Aorta (tissue), 5 donors: ENCODE data around the gene FHAD1. TPM values are rescaled to one million over a fixed set of nuclear protein-coding genes. Genes with fewer than 3 reads are reported as not detected.

Source experiments
- ATAC-seq: fragments of 200-7000 bp; cut with Tn5 transposase; one replicate; pipeline ENCODE4 v1.9.1; 2022; ENCODE audit warnings: moderate library complexity; ENCODE audit not compliant: low FRiP score
- DNase-seq, 2 donors: peaks; one replicate each; pipeline ENCODE4 v3.0.0-alpha.2; 2020
- H3K27ac ChIP-seq, 2 donors: one replicate each; pipeline ENCODE4 v1.5.1; 2013; ENCODE audit warnings: low read length in 2 of 2, mild to moderate bottlenecking in 2 of 2, moderate library complexity in 2 of 2, control low read depth in 1 of 2, inconsistent platforms in 1 of 2, low read depth in 1 of 2
- H3K27me3 ChIP-seq, 2 donors: one replicate each; pipeline ENCODE4 v1.6.1; 2013; ENCODE audit warnings: control low read depth in 1 of 2, low read length in 1 of 2, mild to moderate bottlenecking in 1 of 2, moderate library complexity in 1 of 2; ENCODE audit not compliant: insufficient read depth in 2 of 2, control insufficient read depth in 1 of 2
- H3K36me3 ChIP-seq, 2 donors: one replicate each; pipeline ENCODE4 v1.6.1; 2013; ENCODE audit warnings: control low read depth in 1 of 2, low read length in 1 of 2, mild to moderate bottlenecking in 1 of 2; ENCODE audit not compliant: insufficient read depth in 2 of 2, control insufficient read depth in 1 of 2
- H3K4me1 ChIP-seq, 2 donors: one replicate each; pipeline ENCODE4 v1.6.1; 2013; ENCODE audit warnings: low read length in 2 of 2, control low read depth in 1 of 2, mild to moderate bottlenecking in 1 of 2, moderate library complexity in 1 of 2; ENCODE audit not compliant: insufficient read depth in 2 of 2, control insufficient read depth in 1 of 2
- H3K4me3 ChIP-seq, 2 donors: one replicate each; pipeline ENCODE4 v1.5.1; 2013; ENCODE audit warnings: low read length in 2 of 2, control low read depth in 1 of 2, mild to moderate bottlenecking in 1 of 2
- H3K9me3 ChIP-seq: one replicate; pipeline ENCODE4 v1.6.1; 2013; ENCODE audit warnings: mild to moderate bottlenecking, low read length; ENCODE audit not compliant: control insufficient read depth
- WGBS, 2 donors: extraction: QIAGEN DNeasy Blood & Tissue Kit; methylation state at CpG; one replicate each; pipeline ENCODE4 v1.1.7; 2013; 5-methylcytosine and 5-hydroxymethylcytosine counted together
- intact Hi-C, 2 donors: fragments of 100-400 bp; cut with DNase I; formaldehyde crosslinking; loops; one replicate each; pipeline versions ENCODE4 v1.14.2 to v1.15.0; 2022
- polyA plus RNA-seq, 2 donors: library from polyadenylated mRNA; stranded (reverse); fragments of 200-250 nt; gene quantifications; one replicate each; pipeline ENCODE4 v1.2.3, GENCODE V29; 2013
- total RNA-seq, 2 donors: library from RNA; stranded (reverse); fragmentation: NEBNext Ultra II Directional; extraction: Animal tissue kit (Norgen Biotek cat#: 25700); gene quantifications; one replicate each; pipeline ENCODE4 v1.2.1, GENCODE V29; 2021
- donor health status: healthy with polysubstance abuse.
- donor health status: Bipolar disorder and iron deficiency.
- donor health status: DM: no; HTN: no; CAD: no.
- donor health status: DM: no; HTN: no; CAD: no.
- donor health status: DM: yes; HTN: yes; CAD: no.

The FHAD1 gene
- total and polyA plus RNA-seq, 4 donors = 0.03 to 2.7 (median 0.32) TPM; not detected in 1

DNA sequence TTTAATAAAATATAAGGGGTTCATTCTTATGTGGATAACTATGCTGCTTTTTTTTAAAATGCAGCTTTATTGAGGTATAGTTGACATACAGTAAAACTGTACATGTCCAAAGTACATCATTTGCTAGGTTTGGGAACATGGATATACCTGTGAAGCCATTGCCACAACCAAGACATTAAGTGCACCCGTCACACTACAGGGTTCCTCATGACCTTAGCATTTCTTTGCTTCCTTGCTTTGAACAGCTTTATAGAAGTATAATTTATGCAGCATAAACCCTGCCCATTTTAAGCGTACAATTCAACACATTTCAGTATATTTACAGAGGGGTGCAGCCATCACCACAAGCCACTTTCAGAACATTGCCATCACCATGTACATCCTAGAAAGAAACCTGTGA, 26.3 kb downstream of the FHAD1 start:
- Histone ChIP-seq H3K4me3 (no peak overlapping the region), H3K36me3 (no peaks in the 10 kb centered on the region), H3K9me3 (no peaks in the 10 kb centered on the region), H3K27me3 (no peaks in the 10 kb centered on the region), H3K4me1 (no peaks in the 10 kb centered on the region), H3K27ac (no peak overlapping the region)
- 81 to 84% methylated on average over 2 of the region's 2 CpGs for WGBS, 2 donors
- no peak for ATAC-seq
- no peak for DNase-seq
- intact Hi-C loops = loop anchor here (2.0 to 5.0 kb wide), 3 partner anchors 120 to 144 kb away; partner anchors contain the start of gene TMEM51 (in 2 of the 2)

DNA sequence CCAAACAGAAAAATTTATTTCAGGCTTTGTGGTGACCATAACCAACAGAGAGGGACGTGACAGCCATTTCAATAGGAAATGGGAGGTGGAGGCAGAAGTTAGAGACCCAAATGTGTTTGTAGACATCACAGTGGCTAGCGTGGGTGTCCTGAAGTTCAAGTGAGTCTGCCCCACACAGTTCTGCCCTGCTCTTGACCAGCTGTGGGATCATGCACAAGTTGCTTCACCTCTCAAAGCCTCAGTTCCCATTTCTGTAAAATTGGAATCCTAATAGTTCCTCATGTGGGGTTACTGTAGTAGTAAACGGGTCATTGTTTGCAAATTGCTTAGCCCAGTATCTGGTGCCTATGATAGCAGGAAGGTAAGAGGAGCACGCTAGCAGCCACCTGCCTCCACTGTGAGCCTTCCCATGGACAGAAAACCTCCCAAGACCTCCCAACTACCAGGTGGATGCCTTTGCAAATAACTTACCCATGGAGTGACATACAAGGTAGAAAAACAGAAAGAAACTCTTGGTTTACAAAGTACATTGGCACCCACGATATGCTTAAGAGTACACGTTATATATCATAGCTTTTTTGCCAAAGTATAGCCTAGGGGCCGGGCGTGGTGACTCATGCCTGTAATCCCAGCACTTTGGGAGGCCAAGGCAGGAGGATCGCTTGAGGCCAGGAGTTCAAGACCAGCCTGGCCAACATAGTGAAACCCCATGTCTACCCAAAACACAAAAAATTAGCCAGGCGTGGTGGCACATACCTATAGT, 29.1 kb downstream of the FHAD1 start:
- intact Hi-C loops = no loop called here
- Histone ChIP-seq H3K27ac (no peak overlapping the region), H3K4me3 (no peak overlapping the region), H3K36me3 (no peaks in the 10 kb centered on the region), H3K9me3 (no peaks in the 10 kb centered on the region), H3K27me3 (no peaks in the 10 kb centered on the region), H3K4me1 (no peaks in the 10 kb centered on the region)
- DNase-seq (no peak), ATAC-seq (no peak)
- 85 to 87% methylated on average over 10 of the region's 10 CpGs for WGBS, 2 donors

DNA sequence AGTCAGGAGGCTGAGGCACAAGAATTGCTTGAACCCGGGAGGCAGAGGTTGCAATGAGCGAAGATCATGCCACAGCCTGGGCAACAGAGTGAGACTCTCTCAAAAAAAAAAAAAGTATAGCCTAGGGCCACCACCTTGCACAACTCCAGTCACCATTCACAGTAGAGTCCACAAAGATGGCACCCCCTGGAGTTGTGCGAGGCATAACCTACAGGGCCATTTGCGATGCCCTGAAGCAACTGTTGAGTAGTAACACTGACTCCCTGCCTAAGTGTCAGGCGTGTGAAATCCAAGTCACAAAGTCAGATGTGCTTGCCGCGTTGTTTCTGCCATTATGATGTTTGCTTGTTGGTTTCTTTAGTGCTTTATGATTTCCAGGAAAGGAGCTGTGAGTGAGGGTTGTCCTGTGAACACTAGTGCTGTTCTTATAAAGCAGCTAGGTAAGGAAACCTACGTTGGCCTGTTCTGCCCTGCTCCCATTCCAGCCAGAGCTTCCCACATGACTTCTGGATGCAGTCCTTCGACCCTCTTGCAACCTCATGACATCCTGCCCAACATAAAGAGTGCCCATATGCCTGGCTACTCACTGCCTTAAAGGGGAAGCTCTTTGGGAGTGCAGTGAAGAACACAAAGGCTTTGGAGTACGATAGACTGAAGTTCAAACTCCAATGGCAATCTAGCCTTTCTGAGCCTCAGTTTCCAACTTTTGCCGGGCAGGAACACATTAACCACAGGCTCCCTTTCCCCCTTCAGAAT, 29.8 kb downstream of the FHAD1 start:
- no peak overlapping the region for H3K27ac ChIP-seq
- no peaks in the 10 kb centered on the region for H3K9me3 ChIP-seq
- peak in 1 of 2 donors; percentile 11 for DNase-seq
- H3K36me3 ChIP-seq = no peaks in the 10 kb centered on the region
- no peak overlapping the region for H3K4me3 ChIP-seq
- intact Hi-C loops = no loop called here
- H3K27me3 ChIP-seq = no peaks in the 10 kb centered on the region
- no peaks in the 10 kb centered on the region for H3K4me1 ChIP-seq
- 91 to 94% methylated on average over 11 of the region's 11 CpGs for WGBS, 2 donors
- ATAC-seq = no peak

DNA sequence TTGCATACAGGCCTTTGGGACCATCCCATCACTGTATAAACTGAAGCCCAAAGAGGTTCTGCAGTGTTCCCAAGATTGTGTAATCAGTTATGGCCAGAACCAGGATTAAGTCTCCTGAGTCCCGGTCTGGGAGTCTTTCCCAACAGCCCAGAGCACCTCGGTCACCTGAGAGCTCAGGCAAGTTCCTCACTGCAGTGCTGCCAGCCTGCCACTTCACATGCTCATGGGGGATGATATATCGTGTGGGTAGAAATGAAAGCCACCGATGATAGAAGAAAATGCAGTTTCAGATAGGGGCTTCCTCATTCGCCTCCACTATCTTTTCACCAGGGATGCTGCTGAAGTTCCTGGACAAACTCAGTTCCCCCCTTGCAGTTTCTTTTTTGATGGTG, 30.4 kb downstream of the FHAD1 start:
- H3K9me3 ChIP-seq = no peaks in the 10 kb centered on the region
- H3K27ac ChIP-seq = no peak overlapping the region
- intact Hi-C loops = no loop called here
- 93 to 98% methylated on average over 5 of the region's 5 CpGs for WGBS, 2 donors
- H3K4me1 ChIP-seq = no peaks in the 10 kb centered on the region
- ATAC-seq = no peak
- no peak overlapping the region for H3K4me3 ChIP-seq
- no peaks in the 10 kb centered on the region for H3K36me3 ChIP-seq
- peak in 1 of 2 donors; percentile 39 for DNase-seq
- H3K27me3 ChIP-seq = no peaks in the 10 kb centered on the region

DNA sequence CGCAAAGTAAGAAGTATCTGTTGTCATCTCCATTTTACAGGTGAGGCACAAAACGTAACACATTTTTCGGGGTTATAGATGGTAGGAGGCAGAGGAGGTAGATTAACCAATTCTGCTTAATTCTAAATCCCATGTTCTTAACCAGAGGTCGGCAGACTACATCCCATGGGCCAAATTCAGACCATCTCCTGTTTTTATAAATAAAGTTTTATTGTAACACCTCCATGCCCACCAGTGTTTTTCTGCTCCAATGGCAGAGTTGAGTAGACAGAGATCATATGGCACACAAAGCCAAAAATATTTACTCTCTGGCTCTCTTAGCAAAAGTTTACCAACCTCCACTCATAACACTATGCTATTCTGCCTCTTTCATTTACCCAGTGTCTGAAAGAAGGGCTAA, 30.9 kb downstream of the FHAD1 start:
- no peak for DNase-seq
- H3K36me3 ChIP-seq = no peaks in the 10 kb centered on the region
- H3K4me3 ChIP-seq = no peak overlapping the region
- no peaks in the 10 kb centered on the region for H3K27me3 ChIP-seq
- intact Hi-C loops = no loop called here
- no peaks in the 10 kb centered on the region for H3K4me1 ChIP-seq
- ATAC-seq = no peak
- H3K9me3 ChIP-seq = no peaks in the 10 kb centered on the region
- no peak overlapping the region for H3K27ac ChIP-seq
- 96 to 97% methylated on average over 4 of the region's 4 CpGs for WGBS, 2 donors

DNA sequence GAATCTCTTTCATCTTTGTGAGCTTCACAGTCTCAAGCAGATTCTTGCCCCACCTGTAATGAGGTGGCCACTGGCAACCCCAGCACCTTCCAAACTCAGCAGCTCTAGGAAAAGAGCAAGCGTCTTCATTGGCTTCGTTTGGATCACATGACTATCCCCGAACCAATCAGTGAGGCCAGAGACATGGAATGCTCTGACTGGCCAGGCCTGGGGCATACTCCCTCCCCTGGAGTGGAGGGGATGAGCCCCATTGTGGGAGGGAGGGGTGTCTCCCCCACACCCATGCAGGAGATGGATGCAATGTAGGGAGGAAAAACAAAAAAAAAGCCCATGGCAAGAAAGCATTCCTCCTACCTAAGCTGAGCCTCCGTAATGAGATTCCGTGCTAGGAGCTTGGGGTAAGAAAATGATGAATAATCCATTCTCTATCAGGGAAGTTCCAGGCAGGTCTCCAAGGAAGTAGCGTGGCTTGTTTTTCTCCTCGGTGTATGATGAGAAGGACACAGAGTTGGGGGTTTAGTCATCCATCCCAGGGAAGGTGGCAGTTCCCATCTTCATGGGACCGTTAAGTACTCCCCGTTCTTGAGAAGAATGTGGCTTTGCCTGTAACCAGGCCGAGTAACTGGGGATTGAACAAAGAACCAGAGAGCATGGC, 32.7 kb downstream of the FHAD1 start:
- Histone ChIP-seq H3K36me3 (no peaks in the 10 kb centered on the region), H3K9me3 (no peaks in the 10 kb centered on the region), H3K27ac (no peak overlapping the region), H3K4me1 (no peaks in the 10 kb centered on the region), H3K4me3 (no peak overlapping the region), H3K27me3 (no peaks in the 10 kb centered on the region)
- intact Hi-C loops = no loop called here
- DNase-seq (no peak), ATAC-seq (no peak)
- 88 to 91% methylated on average over 10 of the region's 10 CpGs for WGBS, 2 donors

DNA sequence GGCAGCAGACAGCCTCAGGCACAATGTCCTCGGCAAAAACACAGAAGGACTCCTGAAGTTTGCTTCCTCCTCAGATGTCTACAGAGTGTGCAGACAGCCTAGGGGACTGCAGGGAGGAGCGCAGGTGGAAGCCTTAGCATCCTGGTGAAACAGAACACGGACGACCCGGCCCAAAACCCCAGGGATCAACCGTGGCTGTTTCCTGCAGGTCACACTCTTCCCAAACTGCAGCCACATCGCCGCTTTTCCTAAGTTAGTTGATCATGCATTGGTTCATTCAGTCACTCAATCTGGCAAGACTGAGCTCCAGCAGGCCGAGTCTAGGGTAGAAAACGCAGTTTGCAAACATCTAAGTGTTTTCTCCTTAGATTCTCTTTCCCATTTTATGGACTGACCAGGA, 33.4 kb downstream of the FHAD1 start:
- Histone ChIP-seq H3K4me1 (no peaks in the 10 kb centered on the region), H3K27me3 (no peaks in the 10 kb centered on the region), H3K9me3 (no peaks in the 10 kb centered on the region), H3K4me3 (no peak overlapping the region), H3K36me3 (no peaks in the 10 kb centered on the region), H3K27ac (no peak overlapping the region)
- DNase-seq (no peak), ATAC-seq (no peak)
- WGBS, 2 donors = 91 to 93% methylated on average over 10 of the region's 10 CpGs
- intact Hi-C loops = no loop called here

DNA sequence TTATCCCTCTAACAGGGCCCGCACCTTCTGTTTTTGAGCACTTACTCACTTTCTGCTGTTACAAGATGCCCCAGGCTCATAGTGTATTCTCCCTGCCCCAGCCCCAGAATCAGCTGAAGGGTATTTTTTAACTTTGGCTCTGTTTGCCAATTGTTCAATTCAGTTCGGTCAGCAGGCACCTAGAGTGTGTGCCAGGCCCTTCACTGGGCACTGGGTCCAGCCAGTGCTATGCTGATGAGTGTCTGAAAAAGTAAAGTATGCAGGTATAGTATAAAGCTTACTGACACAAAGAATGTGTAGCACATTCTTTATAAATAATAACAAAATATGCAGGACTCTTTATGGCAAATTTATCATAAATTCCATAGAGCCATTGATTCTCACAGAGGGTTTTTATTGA, 35.0 kb downstream of the FHAD1 start:
- WGBS, 2 donors = 62 to 75% methylated on average over 2 of the region's 2 CpGs
- H3K9me3 ChIP-seq = no peaks in the 10 kb centered on the region
- ATAC-seq (no peak), DNase-seq (no peak)
- no peak overlapping the region for H3K4me3 ChIP-seq
- intact Hi-C loops = no loop called here
- H3K36me3 ChIP-seq = no peaks in the 10 kb centered on the region
- no peak overlapping the region for H3K27ac ChIP-seq
- H3K4me1 ChIP-seq = no peaks in the 10 kb centered on the region
- no peaks in the 10 kb centered on the region for H3K27me3 ChIP-seq
